SK-N-SH (cell line): ENCODE results near the gene CCDC89. TPM values are rescaled to one million over a fixed set of nuclear protein-coding genes. Genes with fewer than 3 reads are reported as not detected.

Experiments
- CHD2 ChIP-seq: fragments of 150-350 bp; IDR thresholded peaks from 2 replicates; pipeline ENCODE4 v1.6.1; 2018; ENCODE audit warnings: low read length; ENCODE audit not compliant: partially characterized antibody
- ELF1 ChIP-seq: IDR thresholded peaks from 2 replicates; pipeline ENCODE4 v1.4.0; 2012
- EP300 ChIP-seq, 2 experiments: IDR thresholded peaks; 2 replicates each; pipeline versions ENCODE4 v1.4.0 to v1.6.1; 2012; ENCODE audit warnings: borderline replicate concordance in 1 of 2, low read depth in 1 of 2, low read length in 1 of 2
- EZH2phosphoT487 ChIP-seq: fragments of 200-600 bp; sonication (generic); IDR thresholded peaks from 2 replicates; pipeline ENCODE4 v1.6.1; 2017; ENCODE audit warnings: low read depth, mixed run types, mild to moderate bottlenecking, antibody characterized with exemption, moderate library complexity, borderline replicate concordance
- FOXJ3 ChIP-seq: sonication (generic); formaldehyde crosslinking; IDR thresholded peaks from 2 replicates; pipeline ENCODE4 v1.5.1; 2020; ENCODE audit warnings: mild to moderate bottlenecking, missing genetic modification reagents
- GATA2 ChIP-seq: sonication (generic); formaldehyde crosslinking; IDR thresholded peaks from 2 replicates; pipeline ENCODE4 v1.5.0; 2020; ENCODE audit warnings: mild to moderate bottlenecking, missing genetic modification reagents
- MXI1 ChIP-seq: IDR thresholded peaks from 2 replicates; pipeline ENCODE4 v1.6.1; 2012; ENCODE audit warnings: mild to moderate bottlenecking, low read depth, low read length, improper control_type of control experiment
- NFIC ChIP-seq: IDR thresholded peaks from 2 replicates; pipeline ENCODE4 v1.4.0; 2012; ENCODE audit warnings: borderline replicate concordance
- NRF1 ChIP-seq: IDR thresholded peaks from 2 replicates; pipeline ENCODE4 v1.6.1; 2012; ENCODE audit warnings: low read depth, mild to moderate bottlenecking, low read length
- POLR2AphosphoS5 ChIP-seq: IDR thresholded peaks from 2 replicates; pipeline ENCODE4 v1.6.1; 2012; ENCODE audit warnings: low read depth, low read length
- RFX5 ChIP-seq: IDR thresholded peaks from 2 replicates; pipeline ENCODE4 v1.6.1; 2012; ENCODE audit warnings: mild to moderate bottlenecking, improper control_type of control experiment, low read length
- SIN3A ChIP-seq: IDR thresholded peaks from 2 replicates; pipeline ENCODE4 v1.6.1; 2012; ENCODE audit warnings: low read depth, mild to moderate bottlenecking, low read length, moderate library complexity, borderline replicate concordance
- SMC3 ChIP-seq: IDR thresholded peaks from 2 replicates; pipeline ENCODE4 v1.6.1; 2012; ENCODE audit warnings: low read depth, low read length, improper control_type of control experiment
- TAF1 ChIP-seq: IDR thresholded peaks from 2 replicates; pipeline ENCODE4 v1.6.1; 2012; ENCODE audit warnings: low read depth, mild to moderate bottlenecking, low read length, moderate library complexity, borderline replicate concordance
- TCF12 ChIP-seq: IDR thresholded peaks from 2 replicates; pipeline ENCODE4 v1.4.0; 2012
- polyA plus RNA-seq, 3 experiments: library from polyadenylated mRNA; depleted of rRNA; stranded (reverse); fragments of >200 nt; gene quantifications; 2 replicates each; pipeline ENCODE4 v1.2.3, GENCODE V29; 2012
- TF ChIP-seq, protein P1 (sequence below): IDR thresholded peaks from 2 replicates; pipeline ENCODE4 v1.4.0; 2012; ENCODE audit warnings: low read depth
- TF ChIP-seq, protein P2 (sequence below): fragments of 150-350 bp; IDR thresholded peaks from 2 replicates; pipeline ENCODE4 v1.6.1; 2016; ENCODE audit warnings: mild to moderate bottlenecking, low read depth, low read length
- TF ChIP-seq, protein P3 (sequence below): IDR thresholded peaks from 2 replicates; pipeline ENCODE4 v1.6.1; 2012; ENCODE audit warnings: mild to moderate bottlenecking, low read depth, low read length, moderate library complexity
- TF ChIP-seq, protein P4 (sequence below): IDR thresholded peaks from 2 replicates; pipeline ENCODE4 v1.4.0; 2012; ENCODE audit warnings: low read depth, borderline replicate concordance

CCDC89 gene
- polyA plus RNA-seq, 1 of the 3 experiments (the other 2 are of a cell fraction), result 3.9 TPM

DNA sequence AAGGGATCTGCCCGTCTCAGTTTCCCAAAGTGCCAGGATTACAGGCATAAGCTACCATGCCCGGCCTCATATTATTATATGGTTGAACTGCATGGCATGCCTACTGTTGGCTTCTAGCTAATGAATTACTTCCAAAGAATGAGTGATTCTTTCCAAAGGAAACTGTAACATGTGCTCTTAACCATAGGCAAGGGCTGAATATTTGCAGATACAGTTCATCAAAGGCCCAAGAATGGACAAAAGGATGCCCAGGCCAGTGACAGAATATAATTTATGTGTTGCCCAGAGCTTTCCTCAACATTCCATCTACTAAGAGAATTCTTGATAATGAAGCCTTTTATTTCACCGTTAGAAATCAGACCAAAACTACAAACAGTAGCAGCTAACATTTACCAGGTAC lies 27.0 kb upstream of the CCDC89 start (continued):
- TF ChIP-seq RFX5 (no peak), FOXJ3 (CRISPR knock-in tag) (no peak), NRF1 (no peak), TCF12 (peak; percentile 46; the same call in 1 of the 2 replicates), CHD2 (no peak), SMC3 (no peak), POLR2AphosphoS5 (no peak), EP300 (IDR thresholded peaks at IDR 0.05; ENCODE audit: borderline replicate concordance in 1 of 2, low read depth in 1 of 2, low read length in 1 of 2) (0 out of 4 replicates have a peak, but pooled peaks of 1 of the 2 experiments have one; percentile 18), EZH2phosphoT487 (no peak), ELF1 (no peak), TAF1 (no peak), NFIC (peak; percentile 24; the same call in 1 of the 2 replicates), MXI1 (no peak), SIN3A (no peak), GATA2 (CRISPR knock-in tag) (no peak)
- TF ChIP-seq, protein P1, sequence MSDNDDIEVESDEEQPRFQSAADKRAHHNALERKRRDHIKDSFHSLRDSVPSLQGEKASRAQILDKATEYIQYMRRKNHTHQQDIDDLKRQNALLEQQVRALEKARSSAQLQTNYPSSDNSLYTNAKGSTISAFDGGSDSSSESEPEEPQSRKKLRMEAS, result peak; percentile 73
- TF ChIP-seq, protein P2, sequence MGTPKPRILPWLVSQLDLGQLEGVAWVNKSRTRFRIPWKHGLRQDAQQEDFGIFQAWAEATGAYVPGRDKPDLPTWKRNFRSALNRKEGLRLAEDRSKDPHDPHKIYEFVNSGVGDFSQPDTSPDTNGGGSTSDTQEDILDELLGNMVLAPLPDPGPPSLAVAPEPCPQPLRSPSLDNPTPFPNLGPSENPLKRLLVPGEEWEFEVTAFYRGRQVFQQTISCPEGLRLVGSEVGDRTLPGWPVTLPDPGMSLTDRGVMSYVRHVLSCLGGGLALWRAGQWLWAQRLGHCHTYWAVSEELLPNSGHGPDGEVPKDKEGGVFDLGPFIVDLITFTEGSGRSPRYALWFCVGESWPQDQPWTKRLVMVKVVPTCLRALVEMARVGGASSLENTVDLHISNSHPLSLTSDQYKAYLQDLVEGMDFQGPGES, result no peak
- TF ChIP-seq, protein P3, sequence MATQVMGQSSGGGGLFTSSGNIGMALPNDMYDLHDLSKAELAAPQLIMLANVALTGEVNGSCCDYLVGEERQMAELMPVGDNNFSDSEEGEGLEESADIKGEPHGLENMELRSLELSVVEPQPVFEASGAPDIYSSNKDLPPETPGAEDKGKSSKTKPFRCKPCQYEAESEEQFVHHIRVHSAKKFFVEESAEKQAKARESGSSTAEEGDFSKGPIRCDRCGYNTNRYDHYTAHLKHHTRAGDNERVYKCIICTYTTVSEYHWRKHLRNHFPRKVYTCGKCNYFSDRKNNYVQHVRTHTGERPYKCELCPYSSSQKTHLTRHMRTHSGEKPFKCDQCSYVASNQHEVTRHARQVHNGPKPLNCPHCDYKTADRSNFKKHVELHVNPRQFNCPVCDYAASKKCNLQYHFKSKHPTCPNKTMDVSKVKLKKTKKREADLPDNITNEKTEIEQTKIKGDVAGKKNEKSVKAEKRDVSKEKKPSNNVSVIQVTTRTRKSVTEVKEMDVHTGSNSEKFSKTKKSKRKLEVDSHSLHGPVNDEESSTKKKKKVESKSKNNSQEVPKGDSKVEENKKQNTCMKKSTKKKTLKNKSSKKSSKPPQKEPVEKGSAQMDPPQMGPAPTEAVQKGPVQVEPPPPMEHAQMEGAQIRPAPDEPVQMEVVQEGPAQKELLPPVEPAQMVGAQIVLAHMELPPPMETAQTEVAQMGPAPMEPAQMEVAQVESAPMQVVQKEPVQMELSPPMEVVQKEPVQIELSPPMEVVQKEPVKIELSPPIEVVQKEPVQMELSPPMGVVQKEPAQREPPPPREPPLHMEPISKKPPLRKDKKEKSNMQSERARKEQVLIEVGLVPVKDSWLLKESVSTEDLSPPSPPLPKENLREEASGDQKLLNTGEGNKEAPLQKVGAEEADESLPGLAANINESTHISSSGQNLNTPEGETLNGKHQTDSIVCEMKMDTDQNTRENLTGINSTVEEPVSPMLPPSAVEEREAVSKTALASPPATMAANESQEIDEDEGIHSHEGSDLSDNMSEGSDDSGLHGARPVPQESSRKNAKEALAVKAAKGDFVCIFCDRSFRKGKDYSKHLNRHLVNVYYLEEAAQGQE, result no peak
- TF ChIP-seq, protein P4, sequence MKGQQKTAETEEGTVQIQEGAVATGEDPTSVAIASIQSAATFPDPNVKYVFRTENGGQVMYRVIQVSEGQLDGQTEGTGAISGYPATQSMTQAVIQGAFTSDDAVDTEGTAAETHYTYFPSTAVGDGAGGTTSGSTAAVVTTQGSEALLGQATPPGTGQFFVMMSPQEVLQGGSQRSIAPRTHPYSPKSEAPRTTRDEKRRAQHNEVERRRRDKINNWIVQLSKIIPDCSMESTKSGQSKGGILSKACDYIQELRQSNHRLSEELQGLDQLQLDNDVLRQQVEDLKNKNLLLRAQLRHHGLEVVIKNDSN, result no peak
